ENCODE data around the gene CCDC61.

- TF ChIP-seq, protein P1, sequence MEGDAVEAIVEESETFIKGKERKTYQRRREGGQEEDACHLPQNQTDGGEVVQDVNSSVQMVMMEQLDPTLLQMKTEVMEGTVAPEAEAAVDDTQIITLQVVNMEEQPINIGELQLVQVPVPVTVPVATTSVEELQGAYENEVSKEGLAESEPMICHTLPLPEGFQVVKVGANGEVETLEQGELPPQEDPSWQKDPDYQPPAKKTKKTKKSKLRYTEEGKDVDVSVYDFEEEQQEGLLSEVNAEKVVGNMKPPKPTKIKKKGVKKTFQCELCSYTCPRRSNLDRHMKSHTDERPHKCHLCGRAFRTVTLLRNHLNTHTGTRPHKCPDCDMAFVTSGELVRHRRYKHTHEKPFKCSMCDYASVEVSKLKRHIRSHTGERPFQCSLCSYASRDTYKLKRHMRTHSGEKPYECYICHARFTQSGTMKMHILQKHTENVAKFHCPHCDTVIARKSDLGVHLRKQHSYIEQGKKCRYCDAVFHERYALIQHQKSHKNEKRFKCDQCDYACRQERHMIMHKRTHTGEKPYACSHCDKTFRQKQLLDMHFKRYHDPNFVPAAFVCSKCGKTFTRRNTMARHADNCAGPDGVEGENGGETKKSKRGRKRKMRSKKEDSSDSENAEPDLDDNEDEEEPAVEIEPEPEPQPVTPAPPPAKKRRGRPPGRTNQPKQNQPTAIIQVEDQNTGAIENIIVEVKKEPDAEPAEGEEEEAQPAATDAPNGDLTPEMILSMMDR (conservative IDR thresholded peaks at IDR 0.05; ENCODE audit: low read length) = no peak
- TF ChIP-seq EZH2phosphoT487 (IDR thresholded peaks at IDR 0.05; ENCODE audit: borderline replicate concordance, low read depth, low read length) = no peak
Observed at GRCh38 chr19:46043519-46043918, 48.3 kb downstream of the CCDC61 start.

All from OCI-LY7 (cell line).